ENCODE measurements around the gene MAPKBP1. TPM values are rescaled to one million over a fixed set of nuclear protein-coding genes. Genes with fewer than 3 reads are reported as not detected.

MAPKBP1 gene
- total and polyA plus RNA-seq, 2 of the 8 experiments (the other 6 are each of a cell fraction or from before 2014, with no cell fraction given), result 4.3 to 11.3 TPM

DNA sequence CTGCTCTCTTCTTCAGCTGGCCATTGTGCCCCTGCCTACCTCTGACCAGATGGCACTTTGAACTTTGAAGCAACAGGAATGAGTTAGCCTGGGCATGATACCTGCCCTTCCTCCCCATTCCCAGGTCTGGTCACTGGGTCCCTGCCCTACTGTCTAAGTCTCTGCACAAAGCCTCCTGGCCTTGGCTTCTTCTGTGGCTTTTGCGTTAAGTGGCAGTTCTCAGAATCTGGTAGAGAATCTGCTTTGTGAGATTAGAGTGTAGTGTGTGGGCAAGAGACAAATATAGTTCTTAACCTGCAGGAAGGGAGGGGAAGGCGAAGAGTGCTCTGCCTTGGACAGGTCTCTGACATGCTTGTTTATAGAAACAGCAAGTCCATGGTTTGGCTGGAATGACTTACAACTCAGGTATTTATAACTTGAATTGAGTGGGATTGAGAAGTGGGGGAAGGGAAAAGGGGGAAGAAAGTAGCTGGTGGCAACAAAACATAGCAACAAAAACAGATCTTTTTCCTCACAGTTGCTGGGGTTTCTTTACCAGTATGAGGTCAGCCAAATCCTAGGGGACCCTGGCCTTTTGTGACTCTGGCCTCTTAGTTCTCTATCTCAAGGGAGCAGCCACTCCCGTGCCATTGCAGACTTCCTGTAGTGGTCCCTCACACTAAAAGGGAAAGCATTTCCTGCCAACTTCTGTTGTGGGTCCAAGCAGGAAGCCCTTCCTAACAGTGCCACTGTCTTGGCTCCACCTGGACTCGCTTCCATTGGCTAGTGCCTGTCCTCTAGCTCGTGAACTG is 16.7 kb downstream of the MAPKBP1 start:
- Histone ChIP-seq H2BK20ac (ENCODE audit: low read length) (0 out of 2 replicates have a peak overlapping the region, but pooled peaks have one; percentile 43), H4K8ac (ENCODE audit: extremely low read depth, insufficient read depth, low read length) (peak overlapping the region; percentile 54), H3K23ac (ENCODE audit: insufficient read length) (no peak overlapping the region), H2BK12ac (ENCODE audit: low read depth, low read length) (peak overlapping the region; percentile 85), H3K27ac (ENCODE audit: low read depth, low read length) (no peak overlapping the region; the same call in 1 of the 2 replicates), H3K36me3 (ENCODE audit: control insufficient read depth in 2 of 4, insufficient read depth in 4 of 4, low read length in 3 of 4) (no peaks in the 10 kb centered on the region), H3K14ac (ENCODE audit: insufficient read length) (no peak overlapping the region), H3K4me3 (ENCODE audit: extremely low read depth in 1 of 4, insufficient read depth in 2 of 4, low read depth in 3 of 4, low read length in 4 of 4) (no peak overlapping the region), H3K4ac (replicated peaks; ENCODE audit: insufficient read length, low read depth, low read length) (no peak overlapping the region), H2AK5ac (ENCODE audit: low read depth, low read length) (peak overlapping the region; percentile 78; the same call in 1 of the 2 replicates), H3K4me2 (ENCODE audit: insufficient read depth in 1 of 2, low read depth in 2 of 2, low read length in 2 of 2) (peak overlapping the region; percentile 27 to 41; a peak in 3 of 4 replicates), H3K9ac (replicated peaks in 1 of 4; ENCODE audit: extremely low read depth in 1 of 4, low read depth in 3 of 4, low read length in 3 of 4) (no peak overlapping the region), H2BK5ac (ENCODE audit: low read depth, low read length) (0 out of 2 replicates have a peak overlapping the region, but pooled peaks have one; percentile 7), H2BK15ac (ENCODE audit: low read length) (peak overlapping the region; percentile 88), H3K4me1 (replicated peaks in 1 of 4; ENCODE audit: control insufficient read depth in 3 of 4, insufficient read depth in 4 of 4, low read length in 3 of 4) (peaks cover 6 to 19% (median 13%) of the 10 kb centered on the region in 4 experiments; a peak in 6 of 7 replicates), H3K56ac (replicated peaks; ENCODE audit: insufficient read length, low read depth, low read length) (no peak overlapping the region), H3K23me2 (ENCODE audit: low read depth, low read length) (no peaks in the 10 kb centered on the region), H4K91ac (replicated peaks; ENCODE audit: insufficient read length, low read length) (no peak overlapping the region), H3K79me2 (ENCODE audit: control insufficient read depth in 1 of 2, insufficient read depth in 2 of 2, low read length in 2 of 2) (no peaks in the 10 kb centered on the region), H3K9me3 (ENCODE audit: insufficient read depth in 2 of 2, low read depth in 1 of 2, low read length in 1 of 2) (no peaks in the 10 kb centered on the region), H4K20me1 (replicated peaks in 1 of 2; ENCODE audit: control insufficient read depth in 1 of 2, insufficient read depth in 2 of 2, low read length in 2 of 2) (no peaks in the 10 kb centered on the region), H2BK120ac (replicated peaks; ENCODE audit: low read depth, low read length) (no peak overlapping the region), H3K79me1 (ENCODE audit: low read depth, low read length) (no peaks in the 10 kb centered on the region), H3K27me3 (replicated peaks in 1 of 4; ENCODE audit: control insufficient read depth in 3 of 4, extremely low read depth in 1 of 4, insufficient read depth in 3 of 4, low read length in 3 of 4) (no peaks in the 10 kb centered on the region), H4K5ac (ENCODE audit: insufficient read length, low read depth, low read length) (no peak overlapping the region), H2AFZ (ENCODE audit: low read length) (no peak overlapping the region), H3K18ac (ENCODE audit: extremely low read depth, low read length) (peak overlapping the region; percentile 2)
- ChIA-PET CTCF (ENCODE audit: partially characterized antibody) (interaction anchor here (0.7 to 6.1 kb wide), 7 partner anchors 14 to 27 kb away, joined by 3 to 60 read pairs (median 4); partner anchors contain the start of gene MAPKBP1), POLR2A (ENCODE audit: partially characterized antibody) (interaction anchor here (0.8 to 5.1 kb wide), 2 partner anchors 10 to 16 kb away, joined by 3 to 24 read pairs; partner anchors contain the start of gene MAPKBP1)
- no peak for DNase-seq (ENCODE audit: low read depth in 1 of 2, low spot score in 2 of 2)
- 86% methylated on average over 5 of the region's 5 CpGs; no CpG with 5 or more reads in 1 of the 2 experiments for WGBS, 2 experiments (ENCODE audit: extremely low coverage in 1 of 2, insufficient coverage in 1 of 2, insufficient read length in 1 of 2, insufficient replicate concordance in 2 of 2, low coverage in 1 of 2, low lambda C conversion rate in 2 of 2, missing lambda C conversion rate in 1 of 2)
- no peak for FAIRE-seq
- TF ChIP-seq, protein P1, sequence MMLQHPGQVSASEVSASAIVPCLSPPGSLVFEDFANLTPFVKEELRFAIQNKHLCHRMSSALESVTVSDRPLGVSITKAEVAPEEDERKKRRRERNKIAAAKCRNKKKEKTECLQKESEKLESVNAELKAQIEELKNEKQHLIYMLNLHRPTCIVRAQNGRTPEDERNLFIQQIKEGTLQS (IDR thresholded peaks at IDR 0.05; ENCODE audit: insufficient read depth, low read depth, low read length), result no peak
- no peak for TF ChIP-seq BRCA1 (IDR thresholded peaks at IDR 0.05; ENCODE audit: low read depth, low read length)

Measured in H1 (cell line).